Parathyroid adenoma (tissue), 2 donors: ENCODE measurements around the gene NMRAL1.

Source experiments
- H2AFZ ChIP-seq: fragments of 300-600 bp; sonication (generic); one replicate; pipeline ENCODE4 v1.7.0; 2017; ENCODE audit warnings: antibody characterized with exemption, mild to moderate bottlenecking
- H3K27ac ChIP-seq: fragments of 300-600 bp; sonication (generic); one replicate; pipeline ENCODE4 v1.7.0; 2017
- H3K27me3 ChIP-seq: fragments of 300-600 bp; sonication (generic); one replicate; pipeline ENCODE4 v1.7.0; 2017; ENCODE audit warnings: low read length; ENCODE audit not compliant: control insufficient read depth, insufficient read depth
- H3K36me3 ChIP-seq: fragments of 300-600 bp; sonication (generic); one replicate; pipeline ENCODE4 v1.7.0; 2017; ENCODE audit warnings: low read length; ENCODE audit not compliant: control insufficient read depth, insufficient read depth
- H3K4me1 ChIP-seq: fragments of 300-600 bp; sonication (generic); one replicate; pipeline ENCODE4 v1.7.0; 2017; ENCODE audit warnings: control low read depth
- H3K4me2 ChIP-seq: fragments of 300-600 bp; sonication (generic); one replicate; pipeline ENCODE4 v1.7.0; 2017; ENCODE audit warnings: low read length
- H3K4me3 ChIP-seq: fragments of 300-600 bp; sonication (generic); one replicate; pipeline ENCODE4 v1.7.0; 2017; ENCODE audit warnings: low read depth, low read length
- H3K79me2 ChIP-seq: fragments of 300-600 bp; sonication (generic); one replicate; pipeline ENCODE4 v1.7.0; 2017; ENCODE audit warnings: control low read depth
- H3K9ac ChIP-seq: fragments of 300-600 bp; sonication (generic); one replicate; pipeline ENCODE4 v1.7.0; 2017; ENCODE audit warnings: mild to moderate bottlenecking
- H3K9me3 ChIP-seq: fragments of 300-600 bp; sonication (generic); one replicate; pipeline ENCODE4 v1.7.0; 2017; ENCODE audit warnings: low read length; ENCODE audit not compliant: control insufficient read depth
- CTCF ChIP-seq: fragments of 300-600 bp; sonication (generic); IDR thresholded peaks from one replicate; pipeline ENCODE4 v1.7.0; 2017; ENCODE audit warnings: antibody characterized with exemption, mild to moderate bottlenecking
- donor health status: primary hyperparathyroidism.

Gene NMRAL1

GRCh38 chr16:4467916-4468315 is 6.5 kb downstream of the NMRAL1 start:
- H3K4me1 ChIP-seq = no peaks in the 10 kb centered on the region
- TF ChIP-seq CTCF = no peak
- H3K9ac ChIP-seq = no peak overlapping the region
- no peak overlapping the region for H3K27ac ChIP-seq
- no peaks in the 10 kb centered on the region for H3K79me2 ChIP-seq
- H3K4me3 ChIP-seq = no peak overlapping the region
- no peaks in the 10 kb centered on the region for H3K36me3 ChIP-seq
- no peaks in the 10 kb centered on the region for H3K9me3 ChIP-seq
- H2AFZ ChIP-seq = no peak overlapping the region
- no peaks in the 10 kb centered on the region for H3K27me3 ChIP-seq
- H3K4me2 ChIP-seq = no peak overlapping the region

- no peak for TF ChIP-seq CTCF
- H2AFZ ChIP-seq = no peak overlapping the region
- no peak overlapping the region for H3K9ac ChIP-seq
- H3K79me2 ChIP-seq = no peaks in the 10 kb centered on the region
- no peaks in the 10 kb centered on the region for H3K36me3 ChIP-seq
- H3K27ac ChIP-seq = no peak overlapping the region
- H3K9me3 ChIP-seq = no peaks in the 10 kb centered on the region
- H3K4me3 ChIP-seq = no peak overlapping the region
- no peak overlapping the region for H3K4me2 ChIP-seq
- no peaks in the 10 kb centered on the region for H3K27me3 ChIP-seq
- H3K4me1 ChIP-seq = no peaks in the 10 kb centered on the region
Observed at GRCh38 chr16:4465977-4466779, 8.2 kb downstream of the NMRAL1 start.

GRCh38 chr16:4463522-4464163 is 10.8 kb downstream of the NMRAL1 start:
- no peaks in the 10 kb centered on the region for H3K36me3 ChIP-seq
- no peaks in the 10 kb centered on the region for H3K79me2 ChIP-seq
- TF ChIP-seq CTCF = no peak
- H3K4me1 ChIP-seq = no peaks in the 10 kb centered on the region
- H3K27me3 ChIP-seq = no peaks in the 10 kb centered on the region
- no peaks in the 10 kb centered on the region for H3K9me3 ChIP-seq
- H2AFZ ChIP-seq = no peak overlapping the region
- no peak overlapping the region for H3K4me3 ChIP-seq
- no peak overlapping the region for H3K4me2 ChIP-seq
- H3K9ac ChIP-seq = no peak overlapping the region
- no peak overlapping the region for H3K27ac ChIP-seq

- no peak for TF ChIP-seq CTCF
- no peak overlapping the region for H3K27ac ChIP-seq
- H3K4me1 ChIP-seq = no peaks in the 10 kb centered on the region
- no peak overlapping the region for H3K4me2 ChIP-seq
- no peak overlapping the region for H3K9ac ChIP-seq
- no peaks in the 10 kb centered on the region for H3K9me3 ChIP-seq
- no peaks in the 10 kb centered on the region for H3K27me3 ChIP-seq
- no peaks in the 10 kb centered on the region for H3K79me2 ChIP-seq
- H3K4me3 ChIP-seq = no peak overlapping the region
- H2AFZ ChIP-seq = no peak overlapping the region
- no peaks in the 10 kb centered on the region for H3K36me3 ChIP-seq
Observed at GRCh38 chr16:4461250-4462085, 13.0 kb downstream of the NMRAL1 start.
